GM12892 (cell line): ENCODE data around the gene ING3.

ENCODE experiments used
- POLR2A ChIP-seq: IDR thresholded peaks from 2 replicates; pipeline ENCODE4 v1.6.1; 2011; ENCODE audit warnings: low read depth, low read length, control low read depth
- POLR2AphosphoS5 ChIP-seq: IDR thresholded peaks from 2 replicates; pipeline ENCODE4 v1.6.1; 2011; ENCODE audit warnings: low read depth, low read length, control low read depth
- TAF1 ChIP-seq: IDR thresholded peaks from 2 replicates; pipeline ENCODE4 v1.6.1; 2011; ENCODE audit warnings: low read depth, mild to moderate bottlenecking, control low read depth, low read length, borderline replicate concordance

DNA sequence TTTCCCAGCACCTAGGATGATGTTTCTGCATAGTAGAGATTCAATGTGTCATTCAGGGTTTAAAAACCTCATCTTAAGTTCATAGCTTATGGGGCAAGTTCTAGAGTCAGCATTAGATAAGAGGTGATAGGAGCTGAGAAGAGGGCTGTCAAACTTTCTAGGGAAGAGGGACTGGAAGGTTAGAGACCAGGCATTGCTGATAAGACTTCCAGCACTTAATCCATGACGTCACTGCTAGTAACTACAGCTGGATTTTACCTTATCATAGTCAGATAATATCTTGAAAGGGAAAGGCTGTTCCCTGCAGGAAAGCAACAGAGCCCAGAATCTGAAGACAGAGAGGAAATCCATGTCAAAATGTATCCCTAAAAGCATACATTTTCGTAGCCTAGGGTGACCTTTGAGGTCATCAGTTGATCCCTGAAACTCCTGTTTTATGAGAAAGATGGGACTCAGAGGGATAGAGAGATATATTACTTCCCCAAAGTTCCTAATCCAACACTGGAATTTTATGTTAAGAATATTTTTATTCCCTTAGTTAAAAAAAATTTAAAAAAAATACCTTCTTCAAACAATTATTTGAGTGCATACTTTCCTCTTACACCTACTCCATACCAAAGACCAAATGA is 34.7 kb downstream of the ING3 start:
- TF ChIP-seq POLR2A (no peak), POLR2AphosphoS5 (no peak), TAF1 (no peak)
